Bronchial epithelial cell (primary cell): ENCODE data around the gene TAF4. TPM values are rescaled to one million over a fixed set of nuclear protein-coding genes. Genes with fewer than 3 reads are reported as not detected.

Experiments
- DNase-seq: peaks from one replicate; pipeline ENCODE4 v3.0.0-alpha.2; 2010; ENCODE audit warnings: low read depth
- FAIRE-seq: peaks from 2 replicates; lab custom pipeline; 2011; peaks lifted over from hg19 to GRCh38; lab: Jason Lieb, UNC
- H3K27me3 ChIP-seq: 2 replicates; pipeline ENCODE4 v1.5.1; 2011; ENCODE audit warnings: low read length; ENCODE audit not compliant: control insufficient read depth, insufficient read depth
- H3K36me3 ChIP-seq: 2 replicates; pipeline ENCODE4 v1.5.1; 2011; ENCODE audit warnings: low read length; ENCODE audit not compliant: control insufficient read depth, insufficient read depth
- H3K4me3 ChIP-seq: 2 replicates; pipeline ENCODE4 v1.5.1; 2011; ENCODE audit warnings: mild to moderate bottlenecking, low read depth, low read length, control low read depth
- total RNA-seq: library from RNA; depleted of rRNA; stranded (reverse); fragments of >200 nt; gene quantifications from 2 replicates; pipeline ENCODE4 v1.2.1, GENCODE V29; 2014
- TF ChIP-seq, protein P1 (sequence below): IDR thresholded peaks from 2 replicates; pipeline ENCODE4 v1.5.1; 2011; ENCODE audit warnings: mild to moderate bottlenecking, moderate library complexity, low read length, control low read depth, inconsistent platforms; ENCODE audit not compliant: insufficient read depth, severe bottlenecking

TAF4 gene
- total RNA-seq, 1 donor from 2014 or later, result 3.2 TPM

DNA sequence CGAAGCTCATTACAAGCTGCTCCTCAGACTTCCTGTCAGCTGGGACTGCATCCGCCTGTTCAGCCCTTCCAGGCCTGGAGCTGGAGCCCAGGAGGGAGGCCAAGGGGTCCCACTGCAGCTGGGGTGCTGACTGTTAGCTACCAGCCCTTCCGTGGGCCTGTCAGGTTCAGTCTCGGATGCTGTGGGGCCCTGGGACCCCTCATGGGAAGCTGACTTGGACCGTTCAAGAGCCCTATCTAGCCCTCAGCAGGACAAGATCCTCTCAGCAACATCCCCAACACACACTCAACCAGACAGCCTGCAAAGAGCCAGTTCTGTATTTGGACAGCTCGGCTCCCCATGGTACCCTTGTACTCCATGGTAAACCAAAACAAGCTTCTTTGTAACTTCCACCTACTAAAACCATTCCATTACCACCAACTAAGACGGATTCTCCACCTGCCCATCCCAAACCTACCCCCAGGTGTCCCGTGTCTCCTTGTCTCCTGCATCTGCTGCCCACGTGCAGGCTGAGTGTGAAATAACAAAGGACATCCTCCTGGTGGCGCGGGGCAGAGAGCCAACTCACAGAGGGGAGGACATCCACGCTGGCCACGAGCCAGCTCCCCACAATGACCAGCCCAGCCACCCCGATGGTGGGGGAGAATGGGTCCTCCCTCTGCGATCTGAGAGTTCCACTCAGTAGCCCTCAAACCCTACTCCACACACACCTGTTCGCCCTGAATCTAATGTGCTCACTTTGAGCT lies 111.2 kb downstream of the TAF4 start:
- TF ChIP-seq, protein P1, sequence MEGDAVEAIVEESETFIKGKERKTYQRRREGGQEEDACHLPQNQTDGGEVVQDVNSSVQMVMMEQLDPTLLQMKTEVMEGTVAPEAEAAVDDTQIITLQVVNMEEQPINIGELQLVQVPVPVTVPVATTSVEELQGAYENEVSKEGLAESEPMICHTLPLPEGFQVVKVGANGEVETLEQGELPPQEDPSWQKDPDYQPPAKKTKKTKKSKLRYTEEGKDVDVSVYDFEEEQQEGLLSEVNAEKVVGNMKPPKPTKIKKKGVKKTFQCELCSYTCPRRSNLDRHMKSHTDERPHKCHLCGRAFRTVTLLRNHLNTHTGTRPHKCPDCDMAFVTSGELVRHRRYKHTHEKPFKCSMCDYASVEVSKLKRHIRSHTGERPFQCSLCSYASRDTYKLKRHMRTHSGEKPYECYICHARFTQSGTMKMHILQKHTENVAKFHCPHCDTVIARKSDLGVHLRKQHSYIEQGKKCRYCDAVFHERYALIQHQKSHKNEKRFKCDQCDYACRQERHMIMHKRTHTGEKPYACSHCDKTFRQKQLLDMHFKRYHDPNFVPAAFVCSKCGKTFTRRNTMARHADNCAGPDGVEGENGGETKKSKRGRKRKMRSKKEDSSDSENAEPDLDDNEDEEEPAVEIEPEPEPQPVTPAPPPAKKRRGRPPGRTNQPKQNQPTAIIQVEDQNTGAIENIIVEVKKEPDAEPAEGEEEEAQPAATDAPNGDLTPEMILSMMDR, result no peak
- H3K4me3 ChIP-seq, result no peak overlapping the region
- no peak for FAIRE-seq
- DNase-seq, result no peak
- no peaks in the 10 kb centered on the region for H3K36me3 ChIP-seq
- peaks cover 4% of the 10 kb centered on the region for H3K27me3 ChIP-seq

DNA sequence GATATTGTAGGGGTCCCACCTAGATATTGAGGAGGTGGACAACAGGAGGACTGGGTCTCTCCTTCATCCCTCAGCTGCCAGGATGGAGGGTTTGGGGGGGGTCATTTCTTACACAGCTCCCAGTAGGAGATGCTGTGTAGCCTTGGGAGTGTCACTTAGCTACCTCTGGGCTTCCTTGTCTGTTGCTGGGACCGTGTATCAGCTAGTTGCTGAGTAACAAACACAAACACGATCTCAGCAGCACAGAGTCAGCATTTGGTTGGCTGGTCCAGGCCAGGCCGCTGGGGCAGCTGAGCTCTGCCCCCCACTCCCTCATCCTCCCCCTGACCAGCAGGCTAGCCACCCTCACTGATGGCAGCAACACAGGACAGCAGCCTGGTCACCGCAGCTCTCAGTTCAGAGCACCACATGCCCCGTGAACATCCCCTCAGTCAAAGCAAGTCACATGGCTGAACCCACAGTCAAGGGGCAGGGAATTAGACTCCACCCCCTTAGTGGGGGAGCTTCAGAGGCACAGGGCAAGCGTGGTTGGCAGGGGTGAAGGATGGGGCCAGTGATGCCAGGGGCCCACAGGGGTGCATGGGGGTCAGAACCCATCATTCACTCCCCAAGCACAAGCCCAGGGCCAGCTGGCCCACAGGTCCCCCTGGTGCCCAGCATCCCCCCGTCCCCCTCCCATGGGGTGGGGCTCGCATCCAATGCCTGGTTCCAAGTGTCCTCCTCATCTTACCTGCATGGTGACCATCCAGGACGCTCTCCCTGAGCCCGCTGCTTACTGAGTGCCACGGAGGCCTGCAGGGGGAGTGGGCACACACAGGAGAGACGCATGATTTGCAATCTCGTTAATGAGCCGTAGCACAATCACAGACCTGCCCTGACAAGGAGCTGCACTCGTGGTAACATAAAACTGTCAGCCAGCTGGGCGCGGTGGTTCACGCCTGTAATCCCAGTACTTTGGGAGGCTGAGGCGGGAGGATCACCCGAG lies 112.4 kb downstream of the TAF4 start:
- Histone ChIP-seq H3K4me3 (no peak overlapping the region), H3K36me3 (no peaks in the 10 kb centered on the region), H3K27me3 (peaks cover 4% of the 10 kb centered on the region)
- FAIRE-seq (no peak), DNase-seq (no peak)
- TF ChIP-seq, protein P1, result no peak

DNA sequence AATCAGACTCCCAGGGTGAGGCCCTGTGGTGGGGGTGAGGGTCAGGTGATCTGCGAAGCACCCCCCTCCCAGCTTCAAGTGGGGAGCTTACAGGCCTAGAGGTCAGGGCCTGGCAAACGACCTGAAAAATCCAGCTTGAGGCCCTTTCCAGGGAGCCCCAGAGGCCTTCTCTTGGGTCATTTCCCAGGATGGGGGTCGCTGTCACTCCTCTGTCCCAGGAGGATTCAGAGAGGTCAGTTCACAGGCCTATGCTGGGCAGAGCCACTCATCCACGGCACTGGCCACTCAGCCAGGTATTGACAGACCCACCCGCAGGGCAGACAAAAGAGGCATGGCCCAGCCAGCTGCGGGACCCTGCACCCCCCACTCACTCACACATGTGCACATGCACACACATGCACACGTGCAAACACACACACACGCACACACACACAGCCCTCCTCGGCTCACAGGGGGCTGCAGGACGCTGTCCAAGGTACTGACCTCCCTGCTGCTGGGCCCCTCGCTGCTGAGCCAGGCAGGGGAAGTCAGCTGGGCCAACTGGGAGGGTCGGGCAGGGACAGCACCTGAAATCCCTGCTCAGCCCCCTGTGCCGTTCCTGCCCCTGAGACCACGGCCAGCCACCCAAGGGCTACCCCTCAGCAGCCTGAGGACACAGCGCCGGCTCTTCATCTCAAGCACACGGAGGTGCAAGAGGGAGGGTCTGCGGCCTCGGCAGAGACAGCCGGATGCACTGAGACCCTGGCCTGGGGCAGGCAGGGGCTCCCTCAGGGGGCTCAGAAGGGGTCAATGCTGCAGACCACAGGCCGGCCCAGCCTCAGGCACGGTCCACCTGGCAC lies 113.8 kb downstream of the TAF4 start:
- FAIRE-seq (no peak), DNase-seq (no peak)
- no peak overlapping the region for H3K4me3 ChIP-seq
- peaks cover 4% of the 10 kb centered on the region for H3K27me3 ChIP-seq
- no peaks in the 10 kb centered on the region for H3K36me3 ChIP-seq
- TF ChIP-seq, protein P1, result no peak

DNA sequence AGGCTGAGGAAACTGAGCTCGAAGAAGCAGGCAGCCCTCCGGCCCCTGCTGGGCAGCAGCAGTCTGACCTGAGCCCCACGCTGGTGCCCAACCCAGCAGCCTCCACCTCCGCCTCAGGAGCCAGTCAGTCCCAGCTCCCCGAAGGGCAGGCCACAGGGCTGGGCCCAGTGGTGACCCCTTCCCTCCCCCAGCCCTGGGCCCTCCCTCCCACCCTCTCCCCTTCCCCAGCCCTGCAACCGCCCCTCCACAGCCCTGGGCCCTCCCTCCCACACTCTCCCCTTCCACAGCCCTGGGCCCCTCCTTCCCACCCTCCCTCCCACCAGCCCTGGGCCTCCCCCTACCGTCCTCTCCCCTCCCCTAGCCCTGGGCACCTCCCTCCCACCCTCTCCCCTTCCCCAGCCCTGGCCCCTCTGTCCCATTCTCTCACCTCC lies 115.0 kb downstream of the TAF4 start:
- FAIRE-seq (no peak), DNase-seq (no peak)
- TF ChIP-seq, protein P1, result no peak

More for the DNA sequence above, 115.0 kb downstream of the TAF4 start:
- Histone ChIP-seq H3K27me3 (peaks cover 4% of the 10 kb centered on the region), H3K36me3 (no peaks in the 10 kb centered on the region), H3K4me3 (no peak overlapping the region)
